Transverse colon (tissue), 3 donors: ENCODE measurements around the gene MN1.

ENCODE experiments used
- CTCF ChIP-seq, 5 experiments: fragments of 200-600 bp in 3 of 5; fragments of 450-650 bp in 2 of 5; sonication (generic) in 3 of 5; IDR thresholded peaks; 1 replicate in 2 of 5; 2 replicates in 3 of 5; pipeline ENCODE4 v1.5.1; 2016 to 2017; ENCODE audit warnings: antibody characterized with exemption in 5 of 5, inconsistent platforms in 3 of 5, mild to moderate bottlenecking in 2 of 5, moderate library complexity in 1 of 5
- POLR2A ChIP-seq: fragments of 450-650 bp; IDR thresholded peaks from one replicate; pipeline ENCODE4 v1.6.1; 2016; ENCODE audit warnings: antibody characterized with exemption, mild to moderate bottlenecking, moderate library complexity

GRCh38 chr22:27709919-27710675 is 91.5 kb downstream of the MN1 start:
- no peak for TF ChIP-seq CTCF (IDR thresholded peaks at IDR 0.05)
- no peak for TF ChIP-seq POLR2A
